K562 (cell line): Measurements from ENCODE around the gene MYADML2. TPM values are rescaled to one million over a fixed set of nuclear protein-coding genes. Genes with fewer than 3 reads are reported as not detected.

Experiments
- CBX1 ChIP-seq: sonication (generic); IDR thresholded peaks from 2 replicates; pipeline ENCODE4 v1.6.1; 2016; ENCODE audit warnings: antibody characterized with exemption, low read depth, mild to moderate bottlenecking
- CTCF ChIP-seq, 3 experiments: IDR thresholded peaks in 2 of 3; conservative IDR thresholded peaks in 1 of 3; 2 replicates each; pipeline ENCODE4 v1.5.1; 2011 to 2012; ENCODE audit warnings: low read length in 3 of 3, mild to moderate bottlenecking in 3 of 3, control low read depth in 2 of 3, improper control_type of control experiment in 1 of 3, inconsistent platforms in 1 of 3, low read depth in 1 of 3, mixed read lengths in 1 of 3, moderate library complexity in 1 of 3; ENCODE audit not compliant: insufficient read depth in 2 of 3
- PREB ChIP-seq: sonication (generic); formaldehyde crosslinking; IDR thresholded peaks from 2 replicates; pipeline ENCODE4 v1.8.1; 2023; ENCODE audit warnings: mild to moderate bottlenecking, missing genetic modification reagents
- SMC3 ChIP-seq: conservative IDR thresholded peaks from 2 replicates; pipeline ENCODE4 v1.6.1; 2011; ENCODE audit warnings: low read depth, low read length, improper control_type of control experiment; ENCODE audit not compliant: insufficient read depth
- TAF7 ChIP-seq: fragments of 450-650 bp; IDR thresholded peaks from 2 replicates; pipeline ENCODE4 v1.6.1; 2016; ENCODE audit warnings: missing genetic modification characterization, missing compliant biosample characterization
- TAL1 ChIP-seq: fragments of 450-650 bp; IDR thresholded peaks from 2 replicates; pipeline ENCODE4 v1.6.1; 2016; ENCODE audit warnings: mild to moderate bottlenecking
- TBP ChIP-seq: optimal IDR thresholded peaks from 2 replicates; pipeline ENCODE3; 2011; ENCODE audit warnings: low read depth, low read length, improper control_type of control experiment
- TRIM24 ChIP-seq, 2 experiments: fragments of 450-650 bp; IDR thresholded peaks; 2 replicates each; pipeline ENCODE4 v1.6.1; 2016
- ZFP1 ChIP-seq: fragments of 450-650 bp; formaldehyde crosslinking; IDR thresholded peaks from 2 replicates; pipeline ENCODE4 v1.4.0; 2020; ENCODE audit warnings: mild to moderate bottlenecking, mixed read lengths
- ZFP30 ChIP-seq: fragments of 250-450 bp; sonication (Bioruptor Pico); IDR thresholded peaks from 2 replicates; pipeline ENCODE4 v1.8.0; 2022; ENCODE audit warnings: moderate library complexity, mild to moderate bottlenecking, inconsistent platforms, borderline replicate concordance
- ZNF609 ChIP-seq: sonication (generic); formaldehyde crosslinking; IDR thresholded peaks from 2 replicates; pipeline ENCODE4 v1.8.1; 2023; ENCODE audit warnings: missing genetic modification reagents, mild to moderate bottlenecking, borderline replicate concordance
- ZNF740 ChIP-seq, 3 experiments: fragments of 200-800 bp in 1 of 3; sonication (Bioruptor generic) in 1 of 3; sonication (generic) in 1 of 3; formaldehyde crosslinking in 1 of 3; IDR thresholded peaks; 2 replicates each; pipeline versions ENCODE4 v1.6.1 to v1.8.0; 2016 to 2022; ENCODE audit warnings: mild to moderate bottlenecking in 2 of 3, missing compliant biosample characterization in 2 of 3, missing genetic modification characterization in 2 of 3, missing genetic modification reagents in 1 of 3
- ZNF76 ChIP-seq: fragments of 250-450 bp; sonication (Bioruptor Pico); IDR thresholded peaks from 2 replicates; pipeline ENCODE4 v1.4.0; 2020; ENCODE audit warnings: mild to moderate bottlenecking, moderate library complexity, borderline replicate concordance
- ZNF785 ChIP-seq: fragments of 250-450 bp; sonication (Bioruptor Pico); IDR thresholded peaks from 2 replicates; pipeline ENCODE4 v1.4.0; 2020; ENCODE audit warnings: mild to moderate bottlenecking
- ZSCAN32 ChIP-seq: fragments of 450-650 bp; formaldehyde crosslinking; IDR thresholded peaks from 2 replicates; pipeline ENCODE4 v1.4.0; 2020; ENCODE audit warnings: mild to moderate bottlenecking, moderate library complexity
- polyA plus RNA-seq, 8 experiments: library from polyadenylated mRNA; depleted of rRNA in 4 of 8; stranded (reverse) in 5 of 8; unstranded in 3 of 8; fragments of >200 nt; fragmentation: Nextera tagmentation in 2 of 8; fragmentation: Illumina TruSeq in 1 of 8; extraction: Ambion mirVana in 2 of 8; extraction: Trizol in 1 of 8; gene quantifications; 2 replicates each; pipeline versions ENCODE4 v1.2.1 to v1.2.3, GENCODE V29; 2011 to 2014; ENCODE audit warnings: inconsistent platforms in 1 of 8, missing spikeins in 1 of 8
- total RNA-seq, 7 experiments: library from RNA; depleted of rRNA in 6 of 7; stranded (reverse); fragments of >200 nt in 6 of 7; fragmentation: Illumina TruSeq in 2 of 7; extraction: Trizol in 2 of 7; gene quantifications; 2 replicates each; pipeline versions ENCODE4 v1.2.1 to v1.2.3, GENCODE V29; 2011 to 2021; ENCODE audit warnings: low replicate concordance in 1 of 7

MYADML2 gene
- total and polyA plus RNA-seq, 9 of the 15 experiments (the other 6 are each of a cell fraction or from before 2014, with no cell fraction given): not detected

- TF ChIP-seq ZNF740 (CRISPR knock-in tag; IDR thresholded peaks at IDR 0.05) (no peak), ZNF740 (tag; IDR thresholded peaks at IDR 0.05) (peak in 1 of 2 experiments; percentile 81; a peak in 2 of 4 replicates), ZFP30 (no peak), TBP (no peak), TAL1 (no peak), ZFP1 (CRISPR knock-in tag) (no peak), PREB (no peak), ZNF785 (CRISPR knock-in tag) (no peak), ZNF76 (no peak), TAF7 (tag) (no peak), SMC3 (no peak), CBX1 (no peak), ZSCAN32 (CRISPR knock-in tag) (no peak), TRIM24 (IDR thresholded peaks at IDR 0.05) (no peak), ZNF609 (CRISPR knock-in tag) (no peak), CTCF (IDR thresholded peaks at IDR 0.05 in 2 of 3, conservative IDR thresholded peaks at IDR 0.05 in 1 of 3; ENCODE audit: insufficient read depth in 2 of 3, low read depth in 1 of 3, low read length in 3 of 3) (no peak)
Measured at GRCh38 chr17:81961521-81962498, 14.8 kb upstream of the MYADML2 start (continued).
